ENCODE measurements around the gene LPP. TPM values are rescaled to one million over a fixed set of nuclear protein-coding genes. Genes with fewer than 3 reads are reported as not detected.

Gene LPP
- total and polyA plus RNA-seq, 9 of the 15 experiments (the other 6 are each of a cell fraction or from before 2014, with no cell fraction given) = 0.07 to 0.18 TPM; not detected in 7

GRCh38 chr3:188295876-188296275 lies 141.9 kb downstream of the LPP start:
- BruUV-seq (replicated peaks) = no TSS peak
- Histone ChIP-seq H3K36me3 (ENCODE audit: control insufficient read depth, insufficient read depth, low read length) (no peaks in the 10 kb centered on the region), H3K9me1 (ENCODE audit: control insufficient read depth, insufficient read depth, low read length) (no peaks in the 10 kb centered on the region), H3K27ac (ENCODE audit: extremely low read depth, low read depth, low read length) (no peak overlapping the region), H3K4me1 (replicated peaks in 1 of 2; ENCODE audit: control insufficient read depth in 2 of 2, insufficient read depth in 2 of 2, low read length in 2 of 2) (no peaks in the 10 kb centered on the region), H4K20me1 (replicated peaks; ENCODE audit: control insufficient read depth, insufficient read depth, low read length) (no peaks in the 10 kb centered on the region), H3K4me2 (ENCODE audit: insufficient read depth, low read length) (no peak overlapping the region), H3K9ac (ENCODE audit: insufficient read depth in 1 of 2, low read depth in 2 of 2, low read length in 2 of 2) (no peak overlapping the region), H2AFZ (ENCODE audit: low read depth, low read length) (no peak overlapping the region), H3K79me2 (ENCODE audit: control insufficient read depth, insufficient read depth, low read length) (no peaks in the 10 kb centered on the region), H3K9me3 (replicated peaks; ENCODE audit: control insufficient read depth, insufficient read depth, low read depth, low read length) (no peaks in the 10 kb centered on the region), H3K27me3 (ENCODE audit: control insufficient read depth in 2 of 2, insufficient read depth in 2 of 2, low read length in 2 of 2) (no peaks in the 10 kb centered on the region), H3K4me3 (no peak overlapping the region)
- FAIRE-seq (no peak), DNase-seq (ENCODE audit: extremely low read depth in 1 of 4, low spot score in 3 of 4) (no peak), ATAC-seq (no peak)
- TF ChIP-seq MAX (CRISPR knock-in tag; IDR thresholded peaks at IDR 0.05) = no peak
- TF ChIP-seq TEAD2 (tag; IDR thresholded peaks at IDR 0.05) = no peak
- no peak for TF ChIP-seq ZNF830 (CRISPR knock-in tag; IDR thresholded peaks at IDR 0.05)
- TF ChIP-seq HMBOX1 (IDR thresholded peaks at IDR 0.05) = no peak
- no peak for TF ChIP-seq ZNF12 (CRISPR knock-in tag; IDR thresholded peaks at IDR 0.05)
- TF ChIP-seq TRIM28 (IDR thresholded peaks at IDR 0.05) = no peak
- no peak for TF ChIP-seq GTF2E2 (tag; IDR thresholded peaks at IDR 0.05)
- TF ChIP-seq CHD4 (IDR thresholded peaks at IDR 0.05; ENCODE audit: insufficient read depth, insufficient replicate concordance, low read depth, low read length, poor library complexity, severe bottlenecking) = no peak
- no peak for TF ChIP-seq PRPF4 (IDR thresholded peaks at IDR 0.05; ENCODE audit: insufficient read depth, low read depth, low read length, poor library complexity, severe bottlenecking)
- TF ChIP-seq PHTF2 (CRISPR knock-in tag; IDR thresholded peaks at IDR 0.05) = no peak
- no peak for TF ChIP-seq DIDO1 (tag; IDR thresholded peaks at IDR 0.05; ENCODE audit: low read depth)
- no peak for TF ChIP-seq KAT2B (IDR thresholded peaks at IDR 0.05; ENCODE audit: low read depth, low read length)
- TF ChIP-seq PTRF (tag; IDR thresholded peaks at IDR 0.05) = no peak
- TF ChIP-seq PREB (CRISPR knock-in tag; IDR thresholded peaks at IDR 0.05) = no peak
- POLR2A ChIA-PET = no interaction called here
- WGBS (ENCODE audit: insufficient coverage, low coverage, missing lambda C conversion rate) = 0% methylated on average over 3 of the region's 3 CpGs
- intact Hi-C loops (cut with micrococcal nuclease) = no loop called here
- in situ Hi-C loops (cut with MboI) = no loop called here
- CTCF ChIA-PET (ENCODE audit: low intra/inter-chr PET ratio) = no interaction called here

All from K562 (cell line).